ENCODE data around the gene FHL1. TPM values are rescaled to one million over a fixed set of nuclear protein-coding genes. Genes with fewer than 3 reads are reported as not detected.

Gene FHL1
- total RNA-seq, 6 donors from 2014 or later = 114 to 426 (median 255) TPM

GRCh38 chrX:136191171-136191570, 43.8 kb downstream of the FHL1 start:
- ATAC-seq (ENCODE audit: low FRiP score in 2 of 2) (no peak), DNase-seq (no peak)
- Histone ChIP-seq H3K9me3 (no peaks in the 10 kb centered on the region), H3K27ac (peak overlapping the region in 3 of 4 donors; percentile 24 to 58 (median 49)), H3K36me3 (no peaks in the 10 kb centered on the region), H3K27me3 (no peaks in the 10 kb centered on the region), H3K4me1 (peaks cover 7 to 15% (median 10%) of the 10 kb centered on the region in 4 donors), H3K4me3 (no peak overlapping the region)
- 19 to 56% methylated on average over 2 to 6 of the region's 6 CpGs for WGBS, 2 donors
- TF ChIP-seq POLR2A (IDR thresholded peaks at IDR 0.05) (no peak), CTCF (IDR thresholded peaks at IDR 0.05) (no peak), POLR2AphosphoS5 (IDR thresholded peaks at IDR 0.05) (peak; percentile 23 to 31), EP300 (IDR thresholded peaks at IDR 0.05) (peak in 1 of 4 donors; percentile 41)

GRCh38 chrX:136192135-136192534, 44.8 kb downstream of the FHL1 start:
- H3K27ac ChIP-seq = peak overlapping the region in 2 of 4 donors; percentile 18 to 27
- DNase-seq = no peak
- H3K9me3 ChIP-seq = no peaks in the 10 kb centered on the region
- H3K36me3 ChIP-seq = no peaks in the 10 kb centered on the region
- peaks cover 6 to 15% (median 10%) of the 10 kb centered on the region in 4 donors for H3K4me1 ChIP-seq
- TF ChIP-seq POLR2AphosphoS5 (IDR thresholded peaks at IDR 0.05) (no peak), EP300 (IDR thresholded peaks at IDR 0.05) (no peak), CTCF (IDR thresholded peaks at IDR 0.05) (no peak), POLR2A (IDR thresholded peaks at IDR 0.05) (no peak)
- 61 to 70% methylated on average over 2 of the region's 2 CpGs for WGBS, 2 donors
- no peak overlapping the region for H3K4me3 ChIP-seq
- H3K27me3 ChIP-seq = no peaks in the 10 kb centered on the region
- ATAC-seq (ENCODE audit: low FRiP score in 2 of 2) = no peak

- peak in 1 of 2 donors; percentile 83 for ATAC-seq (ENCODE audit: low FRiP score in 2 of 2)
- Histone ChIP-seq H3K9me3 (no peaks in the 10 kb centered on the region), H3K4me1 (peaks cover 8 to 15% (median 11%) of the 10 kb centered on the region in 4 donors), H3K4me3 (no peak overlapping the region), H3K27ac (peak overlapping the region in 2 of 4 donors; percentile 12 to 27), H3K36me3 (no peaks in the 10 kb centered on the region), H3K27me3 (no peaks in the 10 kb centered on the region)
- 71 to 77% methylated on average over 3 of the region's 3 CpGs for WGBS, 2 donors
- DNase-seq = no peak
- no peak for TF ChIP-seq POLR2A (IDR thresholded peaks at IDR 0.05)
- no peak for TF ChIP-seq POLR2AphosphoS5 (IDR thresholded peaks at IDR 0.05)
- TF ChIP-seq EP300 (IDR thresholded peaks at IDR 0.05) = no peak
- no peak for TF ChIP-seq CTCF (IDR thresholded peaks at IDR 0.05)
Observed at GRCh38 chrX:136192839-136193414, 45.6 kb downstream of the FHL1 start.

GRCh38 chrX:136193771-136194170, 46.4 kb downstream of the FHL1 start:
- Histone ChIP-seq H3K36me3 (no peaks in the 10 kb centered on the region), H3K4me1 (peaks cover 4 to 15% (median 11%) of the 10 kb centered on the region in 4 donors), H3K27me3 (no peaks in the 10 kb centered on the region), H3K9me3 (no peaks in the 10 kb centered on the region), H3K4me3 (no peak overlapping the region), H3K27ac (peak overlapping the region in 1 of 4 donors; percentile 12)
- ATAC-seq (ENCODE audit: low FRiP score in 2 of 2) (no peak), DNase-seq (no peak)
- 22 to 43% methylated on average over 4 of the region's 4 CpGs for WGBS, 2 donors
- TF ChIP-seq EP300 (IDR thresholded peaks at IDR 0.05) = no peak
- TF ChIP-seq POLR2AphosphoS5 (IDR thresholded peaks at IDR 0.05) = no peak

GRCh38 chrX:136194536-136194935, 47.2 kb downstream of the FHL1 start:
- ATAC-seq (ENCODE audit: low FRiP score in 2 of 2) (no peak), DNase-seq (no peak)
- H3K27ac ChIP-seq = no peak overlapping the region
- H3K4me1 ChIP-seq = peaks cover 0 to 15% (median 11%) of the 10 kb centered on the region in 4 donors
- WGBS, 2 donors = 74 to 100% methylated on average over 2 of the region's 2 CpGs
- H3K36me3 ChIP-seq = no peaks in the 10 kb centered on the region
- no peaks in the 10 kb centered on the region for H3K9me3 ChIP-seq
- no peaks in the 10 kb centered on the region for H3K27me3 ChIP-seq
- H3K4me3 ChIP-seq = no peak overlapping the region
- TF ChIP-seq CTCF (IDR thresholded peaks at IDR 0.05) = no peak
- TF ChIP-seq EP300 (IDR thresholded peaks at IDR 0.05) = no peak
- no peak for TF ChIP-seq POLR2AphosphoS5 (IDR thresholded peaks at IDR 0.05)
- no peak for TF ChIP-seq POLR2A (IDR thresholded peaks at IDR 0.05)

Data from upper lobe of left lung (tissue), 6 donors.